ENCODE data around the gene PLCG2.
A peak's percentile ranks its signal among the peaks of the same experiment; 100 is the strongest.

Gene PLCG2

GRCh38 chr16:81778861-81779535, at the start of gene PLCG2:
Gene PLCG2, plus strand, starts transcription at chr16:81779291. Its CDS starts 6,699 bp downstream, at chr16:81785990.
- TF ChIP-seq CTCF (IDR thresholded peaks at IDR 0.05; ENCODE audit: extremely low read depth, missing control alignments) = no peak
- peak; percentile 96 for DNase-seq (ENCODE audit: low spot score)

- no peak for DNase-seq (ENCODE audit: low spot score)
- TF ChIP-seq CTCF (IDR thresholded peaks at IDR 0.05; ENCODE audit: extremely low read depth, missing control alignments) = no peak
Observed at GRCh38 chr16:81729451-81729850, 49.6 kb upstream of the PLCG2 start.

- TF ChIP-seq CTCF (IDR thresholded peaks at IDR 0.05; ENCODE audit: extremely low read depth, missing control alignments) = peak; percentile 65
- DNase-seq (ENCODE audit: low spot score) = peak; percentile 74
Observed at GRCh38 chr16:81730090-81731051, 48.7 kb upstream of the PLCG2 start.

GRCh38 chr16:81731649-81732048, 47.4 kb upstream of the PLCG2 start:
- TF ChIP-seq CTCF (IDR thresholded peaks at IDR 0.05; ENCODE audit: extremely low read depth, missing control alignments) = no peak
- DNase-seq (ENCODE audit: low spot score) = no peak

- no peak for TF ChIP-seq CTCF (IDR thresholded peaks at IDR 0.05; ENCODE audit: extremely low read depth, missing control alignments)
- DNase-seq (ENCODE audit: low spot score) = no peak
Observed at GRCh38 chr16:81732699-81733098, 46.4 kb upstream of the PLCG2 start.

- no peak for DNase-seq (ENCODE audit: low spot score)
- no peak for TF ChIP-seq CTCF (IDR thresholded peaks at IDR 0.05; ENCODE audit: extremely low read depth, missing control alignments)
Observed at GRCh38 chr16:81733295-81733694, 45.8 kb upstream of the PLCG2 start.
